GM18873 (cell line): Measurements from ENCODE around the gene DCST1.

Source experiments
- ATAC-seq: cut with Tn5 transposase; IDR thresholded peaks from one replicate; pipeline ENCODE4 v1.9.1; 2021; ENCODE audit warnings: mild to moderate bottlenecking, moderate library complexity, moderate number of reproducible peaks; ENCODE audit not compliant: unreplicated experiment, low FRiP score

DCST1 gene

GRCh38 chr1:155083865-155084721 lies 50.5 kb downstream of the DCST1 start:
- no peak for ATAC-seq

- ATAC-seq, result peak; percentile 68
Measured at GRCh38 chr1:155084722-155085503, 51.3 kb downstream of the DCST1 start.

- ATAC-seq, result no peak
Measured at GRCh38 chr1:155085504-155086127, 52.0 kb downstream of the DCST1 start.

- no peak for ATAC-seq
Measured at GRCh38 chr1:155086128-155086741, 52.6 kb downstream of the DCST1 start.

DNA sequence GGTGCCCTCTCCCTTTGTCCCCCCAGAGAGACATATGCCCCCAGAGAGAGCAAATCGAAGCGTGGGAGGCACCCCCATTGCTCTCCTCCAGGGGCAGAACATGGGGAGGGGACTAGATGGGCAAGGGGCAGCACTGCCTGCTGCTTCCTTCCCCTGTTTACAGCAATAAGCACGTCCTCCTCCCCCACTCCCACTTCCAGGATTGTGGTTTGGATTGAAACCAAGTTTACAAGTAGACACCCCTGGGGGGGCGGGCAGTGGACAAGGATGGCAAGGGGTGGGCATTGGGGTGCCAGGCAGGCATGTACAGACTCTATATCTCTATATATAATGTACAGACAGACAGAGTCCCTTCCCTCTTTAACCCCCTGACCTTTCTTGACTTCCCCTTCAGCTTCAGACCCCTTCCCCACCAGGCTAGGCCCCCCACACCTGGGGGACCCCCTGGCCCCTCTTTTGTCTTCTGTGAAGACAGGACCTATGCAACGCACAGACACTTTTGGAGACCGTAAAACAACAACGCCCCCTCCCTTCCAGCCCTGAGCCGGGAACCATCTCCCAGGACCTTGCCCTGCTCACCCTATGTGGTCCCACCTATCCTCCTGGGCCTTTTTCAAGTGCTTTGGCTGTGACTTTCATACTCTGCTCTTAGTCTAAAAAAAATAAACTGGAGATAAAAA lies 53.4 kb downstream of the DCST1 start:
- ATAC-seq, result no peak

GRCh38 chr1:155091071-155092051 lies 57.7 kb downstream of the DCST1 start:
- ATAC-seq, result no peak

- ATAC-seq, result no peak
Measured at GRCh38 chr1:155092131-155092530, 58.5 kb downstream of the DCST1 start.

DNA sequence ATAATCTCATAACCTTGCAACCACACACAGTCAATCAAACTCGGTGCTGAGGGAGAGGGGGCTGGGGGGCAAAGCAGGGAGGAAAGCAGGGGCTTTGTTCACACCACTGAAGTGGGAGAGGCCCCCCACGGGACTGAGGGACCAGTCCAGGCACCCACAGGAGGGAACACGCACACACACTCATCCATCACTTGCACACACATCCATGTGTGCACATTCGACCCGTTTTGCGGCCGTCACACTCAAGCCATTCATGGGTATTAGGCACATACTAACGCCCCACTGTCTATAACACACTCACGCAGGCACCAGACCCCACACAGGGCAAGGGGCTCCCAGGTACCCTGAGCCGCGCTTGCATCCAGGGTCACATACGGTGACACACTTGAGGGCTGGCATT lies 59.0 kb downstream of the DCST1 start:
- ATAC-seq, result no peak

GRCh38 chr1:155093911-155094621 lies 60.4 kb downstream of the DCST1 start:
- no peak for ATAC-seq

GRCh38 chr1:155094622-155094948 lies 61.0 kb downstream of the DCST1 start:
- no peak for ATAC-seq

DNA sequence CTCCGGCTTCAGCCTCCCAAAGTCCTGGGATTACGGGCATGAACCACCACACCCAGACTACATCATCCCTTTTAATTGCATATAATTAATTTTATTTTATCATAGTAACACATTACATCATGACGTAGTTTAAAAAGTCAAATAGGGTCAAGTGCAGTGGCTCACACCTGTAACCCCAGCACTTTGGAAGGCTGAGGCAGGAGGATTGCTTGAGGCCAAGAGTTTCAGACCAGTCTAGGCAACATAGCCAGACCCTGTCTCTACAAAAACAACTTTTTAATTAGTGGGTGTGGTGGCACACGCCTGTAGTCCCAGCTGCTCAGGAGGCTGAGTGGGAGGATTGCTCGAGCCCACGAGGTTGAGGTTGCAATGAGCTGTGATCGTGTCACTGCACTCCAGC lies 65.7 kb downstream of the DCST1 start:
- ATAC-seq, result no peak
